Lower lobe of right lung (tissue), 2 donors: ENCODE results near the gene MARCHF3. TPM values are rescaled to one million over a fixed set of nuclear protein-coding genes. Genes with fewer than 3 reads are reported as not detected.
"Not testable (repeated sequence)": the region's sequence is repeated elsewhere in the genome, so short reads cannot be mapped to it uniquely, and the experiment has no call there.

Experiments used
- ATAC-seq, 2 donors: fragments of 200-7000 bp; cut with Tn5 transposase; one replicate each; pipeline ENCODE4 v1.9.1; 2020 to 2022; ENCODE audit warnings: mild to moderate bottlenecking in 2 of 2, moderate library complexity in 2 of 2
- DNase-seq: peaks from one replicate; pipeline ENCODE4 v3.0.0-alpha.2; 2020
- H3K27ac ChIP-seq: fragments of 200-600 bp; one replicate; pipeline ENCODE4 v1.8.0; 2022
- H3K27me3 ChIP-seq: fragments of 200-600 bp; one replicate; pipeline ENCODE4 v1.8.0; 2022; ENCODE audit warnings: low read depth
- H3K36me3 ChIP-seq: fragments of 200-600 bp; one replicate; pipeline ENCODE4 v1.8.0; 2022; ENCODE audit warnings: mild to moderate bottlenecking
- H3K4me1 ChIP-seq: fragments of 200-600 bp; one replicate; pipeline ENCODE4 v1.8.0; 2022
- H3K4me3 ChIP-seq: fragments of 200-600 bp; one replicate; pipeline ENCODE4 v1.8.0; 2022; ENCODE audit warnings: mild to moderate bottlenecking
- H3K9me3 ChIP-seq: fragments of 200-600 bp; one replicate; pipeline ENCODE4 v1.8.0; 2022
- CTCF ChIP-seq: fragments of 200-600 bp; IDR thresholded peaks from one replicate; pipeline ENCODE4 v1.8.0; 2022; ENCODE audit warnings: antibody characterized with exemption, mild to moderate bottlenecking
- intact Hi-C: fragments of 100-400 bp; cut with DNase I; formaldehyde crosslinking; loops from one replicate; pipeline ENCODE4 v1.11.0; 2022
- total RNA-seq: library from RNA; stranded (reverse); fragmentation: NEBNext Ultra II Directional; extraction: Animal tissue kit (Norgen Biotek cat#: 25700); gene quantifications from one replicate; pipeline ENCODE4 v1.2.1, GENCODE V29; 2021
- donor health status: DM: no; HTN: yes; CAD: no; lungs with severe emphysema.

The MARCHF3 gene
- total RNA-seq, 1 donor from 2014 or later, result 14.3 TPM

DNA sequence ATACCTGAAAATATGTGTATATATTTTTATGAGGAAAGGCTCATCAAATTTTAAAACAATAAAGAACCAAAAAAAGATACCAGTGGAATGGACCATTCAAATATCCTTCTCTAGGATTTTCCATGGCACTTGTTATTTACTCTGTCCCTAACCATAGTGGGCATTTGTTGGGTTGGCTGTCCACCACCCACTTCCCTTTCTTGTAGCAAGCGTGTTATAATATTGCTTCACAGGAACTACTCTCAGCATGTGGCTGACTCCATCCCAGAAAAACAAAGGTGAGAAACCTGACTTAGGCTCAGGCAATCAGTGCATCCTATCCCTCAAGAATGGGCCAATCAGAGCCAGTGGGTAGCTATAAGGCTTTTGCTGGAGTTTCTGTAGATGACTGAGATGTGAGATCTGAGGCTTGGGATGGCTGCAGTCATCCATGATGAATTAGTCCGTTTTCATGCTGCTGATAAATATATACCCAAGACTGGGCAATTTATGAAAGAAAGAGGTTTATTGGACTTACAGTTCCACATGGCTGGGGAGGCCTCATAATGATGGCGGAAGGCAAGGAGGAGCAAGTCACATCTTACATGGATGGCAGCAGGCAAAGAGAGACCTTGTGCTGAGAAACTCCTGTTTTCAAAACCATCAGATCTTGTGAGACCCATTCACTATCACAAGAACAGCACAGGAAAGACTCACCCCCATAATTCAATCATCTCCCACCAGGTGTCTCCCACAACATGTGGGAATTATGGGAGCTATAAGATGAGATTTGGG is 25.7 kb upstream of the MARCHF3 start:
- Histone ChIP-seq H3K36me3 (no peaks in the 10 kb centered on the region), H3K27me3 (no peaks in the 10 kb centered on the region), H3K27ac (no peak overlapping the region), H3K9me3 (no peaks in the 10 kb centered on the region), H3K4me3 (no peak overlapping the region), H3K4me1 (no peaks in the 10 kb centered on the region)
- ATAC-seq (no peak), DNase-seq (no peak)
- intact Hi-C loops, result no loop called here
- TF ChIP-seq CTCF, result no peak

DNA sequence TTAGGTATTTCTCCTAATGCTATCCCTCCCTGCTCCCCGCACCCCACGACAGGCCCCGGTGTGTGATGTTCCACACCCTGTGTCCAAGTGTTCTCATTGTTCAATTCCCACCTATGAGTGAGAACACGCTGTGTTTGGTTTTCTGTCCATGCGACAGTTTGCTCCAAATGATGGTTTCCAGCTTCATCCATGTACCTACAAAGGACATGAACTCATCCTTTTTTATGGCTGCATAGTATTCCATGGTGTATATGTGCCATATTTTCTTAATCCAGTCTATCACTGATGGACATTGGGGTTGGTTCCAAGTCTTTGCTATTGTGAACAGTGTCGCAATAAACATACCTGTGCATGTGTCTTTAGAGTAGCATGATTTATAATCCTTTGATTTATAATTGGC is 23.2 kb upstream of the MARCHF3 start:
- H3K36me3 ChIP-seq, H3K27me3 ChIP-seq, H3K9me3 ChIP-seq, H3K4me1 ChIP-seq, H3K27ac ChIP-seq, DNase-seq, intact Hi-C loops, H3K4me3 ChIP-seq, ATAC-seq: not testable (repeated sequence)

DNA sequence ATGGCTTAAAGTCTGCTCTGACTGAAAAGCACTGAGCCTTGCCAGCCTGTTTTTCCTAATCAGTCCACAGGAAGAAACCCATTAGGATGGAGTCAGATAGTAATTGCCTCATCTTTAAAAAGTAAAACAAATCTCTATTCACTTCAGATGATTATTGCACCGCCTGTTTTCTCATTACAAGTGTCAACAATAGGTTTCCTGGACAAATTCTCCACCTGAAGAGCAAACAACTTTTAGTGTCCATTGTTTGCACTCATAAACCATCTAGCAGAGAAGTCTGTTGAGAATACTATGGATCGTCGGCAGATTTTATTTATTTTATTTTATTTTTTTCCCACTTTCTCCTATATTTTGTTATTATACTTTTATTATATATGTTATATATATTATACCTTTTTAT is 22.7 kb upstream of the MARCHF3 start:
- DNase-seq (no peak), ATAC-seq (no peak)
- TF ChIP-seq CTCF, result no peak
- no peaks in the 10 kb centered on the region for H3K9me3 ChIP-seq
- no peak overlapping the region for H3K4me3 ChIP-seq
- H3K4me1 ChIP-seq, result no peaks in the 10 kb centered on the region
- H3K27me3 ChIP-seq, result no peaks in the 10 kb centered on the region
- intact Hi-C loops, result no loop called here
- no peak overlapping the region for H3K27ac ChIP-seq
- no peaks in the 10 kb centered on the region for H3K36me3 ChIP-seq

DNA sequence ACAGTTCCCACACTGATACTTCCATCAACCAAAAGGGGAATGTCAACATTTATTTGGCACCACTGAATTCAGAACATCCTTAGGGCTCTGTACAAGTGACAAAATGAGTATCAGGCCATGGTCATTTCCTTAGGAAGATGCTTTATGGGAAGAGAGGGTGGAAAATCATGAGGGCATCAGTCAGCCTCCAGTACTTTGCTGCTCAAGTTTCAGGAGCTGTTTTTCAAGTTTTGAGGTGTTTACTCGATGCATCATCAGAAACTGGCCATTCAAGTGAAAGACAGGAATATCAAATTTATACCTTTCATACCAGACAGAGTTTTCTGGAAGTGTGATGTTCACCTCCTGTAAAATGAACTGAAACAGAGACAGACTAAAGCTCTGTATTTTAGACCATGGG is 21.2 kb upstream of the MARCHF3 start:
- no peak for ATAC-seq
- no peak overlapping the region for H3K4me3 ChIP-seq
- no peak for TF ChIP-seq CTCF

GRCh38 chr5:127046343-127047072 is 16.1 kb upstream of the MARCHF3 start:
- no peak for ATAC-seq

More for the DNA sequence above, 21.2 kb upstream of the MARCHF3 start:
- H3K9me3 ChIP-seq, result no peaks in the 10 kb centered on the region
- intact Hi-C loops, result no loop called here
- peaks cover 2% of the 10 kb centered on the region for H3K36me3 ChIP-seq
- no peak for DNase-seq
- H3K4me1 ChIP-seq, result no peaks in the 10 kb centered on the region
- H3K27ac ChIP-seq, result no peak overlapping the region
- H3K27me3 ChIP-seq, result no peaks in the 10 kb centered on the region

More at GRCh38 chr5:127046343-127047072, 16.1 kb upstream of the MARCHF3 start:
- Histone ChIP-seq H3K9me3 (no peaks in the 10 kb centered on the region), H3K4me1 (no peaks in the 10 kb centered on the region), H3K27me3 (no peaks in the 10 kb centered on the region), H3K36me3 (peaks cover 7% of the 10 kb centered on the region), H3K27ac (no peak overlapping the region), H3K4me3 (no peak overlapping the region)
- intact Hi-C loops, result no loop called here
- no peak for DNase-seq
- no peak for TF ChIP-seq CTCF
